HEK293 (cell line): ENCODE data around the gene SNAP47.

Experiments used
- AEBP2 ChIP-seq: fragments of 450-650 bp; formaldehyde crosslinking; IDR thresholded peaks from 2 replicates; pipeline ENCODE4 v1.5.1; 2016; ENCODE audit warnings: missing biosample characterization, missing genetic modification characterization, borderline replicate concordance
- EGR2 ChIP-seq: fragments of 450-650 bp; formaldehyde crosslinking; IDR thresholded peaks from 2 replicates; pipeline ENCODE4 v1.5.1; 2016; ENCODE audit warnings: low read depth, missing biosample characterization, missing genetic modification characterization
- GLI2 ChIP-seq: fragments of 450-650 bp; formaldehyde crosslinking; IDR thresholded peaks from 2 replicates; pipeline ENCODE4; 2017; ENCODE audit warnings: missing biosample characterization, missing genetic modification characterization, low read depth, borderline replicate concordance
- GLI4 ChIP-seq: fragments of 450-650 bp; formaldehyde crosslinking; IDR thresholded peaks from 2 replicates; pipeline ENCODE4 v1.5.1; 2016; ENCODE audit warnings: missing biosample characterization, missing genetic modification characterization
- HIC1 ChIP-seq: fragments of 450-650 bp; formaldehyde crosslinking; IDR thresholded peaks from 2 replicates; pipeline ENCODE4 v1.5.1; 2016; ENCODE audit warnings: missing biosample characterization, missing genetic modification characterization
- HOXD13 ChIP-seq: sonication (generic); formaldehyde crosslinking; IDR thresholded peaks from 2 replicates; pipeline ENCODE4 v1.8.0; 2022; ENCODE audit warnings: missing genetic modification reagents, borderline replicate concordance
- PRDM2 ChIP-seq: fragments of 450-650 bp; formaldehyde crosslinking; IDR thresholded peaks from 2 replicates; pipeline ENCODE4 v1.5.1; 2016; ENCODE audit warnings: missing biosample characterization, missing genetic modification characterization, borderline replicate concordance
- ZBTB11 ChIP-seq: fragments of 450-650 bp; formaldehyde crosslinking; conservative IDR thresholded peaks from 2 replicates; pipeline ENCODE4 v1.5.1; 2016; ENCODE audit warnings: low read depth, missing biosample characterization, missing genetic modification characterization
- ZBTB48 ChIP-seq: fragments of 450-650 bp; formaldehyde crosslinking; IDR thresholded peaks from 2 replicates; pipeline ENCODE4 v1.5.1; 2016; ENCODE audit warnings: missing biosample characterization, missing genetic modification characterization
- ZBTB7A ChIP-seq: fragments of 450-650 bp; formaldehyde crosslinking; IDR thresholded peaks from 2 replicates; pipeline ENCODE4 v1.5.1; 2016; ENCODE audit warnings: low read depth, missing biosample characterization, missing genetic modification characterization
- ZBTB8A ChIP-seq: fragments of 450-650 bp; formaldehyde crosslinking; IDR thresholded peaks from 2 replicates; pipeline ENCODE4 v1.5.1; 2016; ENCODE audit warnings: missing biosample characterization, missing genetic modification characterization
- ZFHX2 ChIP-seq: fragments of 450-650 bp; formaldehyde crosslinking; conservative IDR thresholded peaks from 2 replicates; pipeline ENCODE4 v1.5.1; 2016; ENCODE audit warnings: missing biosample characterization, missing genetic modification characterization
- ZNF112 ChIP-seq: fragments of 450-650 bp; formaldehyde crosslinking; IDR thresholded peaks from 2 replicates; pipeline ENCODE4 v1.5.0; 2017; ENCODE audit warnings: missing biosample characterization, missing genetic modification characterization
- ZNF121 ChIP-seq: fragments of 450-650 bp; formaldehyde crosslinking; IDR thresholded peaks from 2 replicates; pipeline ENCODE4 v1.5.1; 2016; ENCODE audit warnings: missing biosample characterization, missing genetic modification characterization
- ZNF239 ChIP-seq: fragments of 450-650 bp; formaldehyde crosslinking; IDR thresholded peaks from 2 replicates; pipeline ENCODE4 v1.5.1; 2016; ENCODE audit warnings: missing biosample characterization, missing genetic modification characterization
- ZNF473 ChIP-seq: fragments of 450-650 bp; formaldehyde crosslinking; IDR thresholded peaks from 2 replicates; pipeline ENCODE4 v1.5.1; 2017; ENCODE audit warnings: missing biosample characterization, missing genetic modification characterization
- ZNF521 ChIP-seq: fragments of 450-650 bp; formaldehyde crosslinking; IDR thresholded peaks from 2 replicates; pipeline ENCODE4 v1.5.1; 2017; ENCODE audit warnings: missing biosample characterization, mild to moderate bottlenecking, missing genetic modification characterization
- ZNF561 ChIP-seq: fragments of 450-650 bp; IDR thresholded peaks from 2 replicates; pipeline ENCODE4 v1.5.1; 2018; ENCODE audit warnings: missing biosample characterization, missing genetic modification characterization, borderline replicate concordance
- ZNF600 ChIP-seq: fragments of 450-650 bp; formaldehyde crosslinking; IDR thresholded peaks from 2 replicates; pipeline ENCODE4 v1.5.1; 2016; ENCODE audit warnings: missing biosample characterization, missing genetic modification characterization
- ZNF639 ChIP-seq: fragments of 450-650 bp; formaldehyde crosslinking; IDR thresholded peaks from 2 replicates; pipeline ENCODE4 v1.5.1; 2016; ENCODE audit warnings: missing biosample characterization, missing genetic modification characterization
- ZNF660 ChIP-seq: fragments of 450-650 bp; IDR thresholded peaks from 2 replicates; pipeline ENCODE4 v1.5.1; 2018; ENCODE audit warnings: missing biosample characterization, mild to moderate bottlenecking, missing genetic modification characterization
- ZSCAN16 ChIP-seq: fragments of 450-650 bp; formaldehyde crosslinking; IDR thresholded peaks from 2 replicates; pipeline ENCODE4 v1.5.1; 2016; ENCODE audit warnings: missing biosample characterization, missing genetic modification characterization

Gene SNAP47

GRCh38 chr1:227735539-227736285 lies 477 bp downstream of the SNAP47 start (continued):
- TF ChIP-seq ZSCAN16 (tag by site-specific recombination) (0 out of 2 replicates have a peak, but pooled peaks have one; percentile 8), ZNF639 (tag by site-specific recombination) (0 out of 2 replicates have a peak, but pooled peaks have one; percentile 4), ZNF239 (tag by site-specific recombination) (peak; percentile 67; the same call in 1 of the 2 replicates), PRDM2 (tag by site-specific recombination) (peak; percentile 89), ZBTB7A (tag by site-specific recombination) (0 out of 2 replicates have a peak, but pooled peaks have one; percentile 48), ZNF121 (peak; percentile 4; the same call in 1 of the 2 replicates), ZBTB8A (tag by site-specific recombination) (0 out of 2 replicates have a peak, but pooled peaks have one; percentile 46), AEBP2 (tag by site-specific recombination) (0 out of 2 replicates have a peak, but pooled peaks have one; percentile 45), ZNF521 (tag by site-specific recombination) (peak; percentile 63; the same call in 1 of the 2 replicates), ZBTB48 (peak; percentile 87), ZNF561 (tag by site-specific recombination) (no peak), ZNF473 (0 out of 2 replicates have a peak, but pooled peaks have one; percentile 26), ZFHX2 (tag by site-specific recombination) (peak; percentile 95), EGR2 (tag by site-specific recombination) (peak; percentile 29; the same call in 1 of the 2 replicates), ZNF600 (tag by site-specific recombination) (peak; percentile 17; the same call in 1 of the 2 replicates), ZBTB11 (tag by site-specific recombination) (no peak), GLI4 (tag by site-specific recombination) (no peak), ZNF112 (tag by site-specific recombination) (no peak; the same call in 1 of the 2 replicates), HOXD13 (no peak), ZNF660 (tag by site-specific recombination) (no peak), GLI2 (tag by site-specific recombination) (no peak), HIC1 (tag by site-specific recombination) (peak; percentile 73)
